Activated CD4-positive, alpha-beta T cell treated with anti-CD3 and anti-CD28 coated beads, Interleukin-2, Interleukin-6, amounts not matched to agents 100 ng/mL and 50 ng/mL, durations not matched to agents 16 hours and 8 hours (primary cell): ENCODE results near the gene DNAH1.

Experiments
- DNase-seq: peaks from one replicate; pipeline ENCODE4 v3.0.0-alpha.2; 2020

The DNAH1 gene

GRCh38 chr3:52343946-52344600 is 28.0 kb downstream of the DNAH1 start:
- DNase-seq: no peak

- no peak for DNase-seq
Observed at GRCh38 chr3:52345521-52346109, 29.5 kb downstream of the DNAH1 start.

- DNase-seq: no peak
Observed at GRCh38 chr3:52346623-52347530, 30.8 kb downstream of the DNAH1 start.

GRCh38 chr3:52347716-52348635 is 31.9 kb downstream of the DNAH1 start:
- DNase-seq: no peak

GRCh38 chr3:52349131-52349530 is 33.0 kb downstream of the DNAH1 start:
- no peak for DNase-seq

GRCh38 chr3:52349611-52350395 is 33.7 kb downstream of the DNAH1 start:
- no peak for DNase-seq

GRCh38 chr3:52350416-52350815 is 34.3 kb downstream of the DNAH1 start:
- no peak for DNase-seq

- no peak for DNase-seq
Observed at GRCh38 chr3:52350981-52351761, 35.1 kb downstream of the DNAH1 start.

- no peak for DNase-seq
Observed at GRCh38 chr3:52351762-52352368, 35.7 kb downstream of the DNAH1 start.

GRCh38 chr3:52352566-52352965 is 36.4 kb downstream of the DNAH1 start:
- DNase-seq: no peak

- no peak for DNase-seq
Observed at GRCh38 chr3:52353291-52353855, 37.3 kb downstream of the DNAH1 start.

- no peak for DNase-seq
Observed at GRCh38 chr3:52354676-52355075, 38.6 kb downstream of the DNAH1 start.

- no peak for DNase-seq
Observed at GRCh38 chr3:52355526-52355925, 39.4 kb downstream of the DNAH1 start.

GRCh38 chr3:52356126-52356525 is 40.0 kb downstream of the DNAH1 start:
- no peak for DNase-seq

GRCh38 chr3:52357151-52358080 is 41.3 kb downstream of the DNAH1 start:
- DNase-seq: no peak

- no peak for DNase-seq
Observed at GRCh38 chr3:52358362-52358940, 42.3 kb downstream of the DNAH1 start.

GRCh38 chr3:52359116-52359855 is 43.2 kb downstream of the DNAH1 start:
- DNase-seq: no peak

- no peak for DNase-seq
Observed at GRCh38 chr3:52361011-52361410, 44.9 kb downstream of the DNAH1 start.
